Measurements from ENCODE around the gene S100G. TPM values are rescaled to one million over a fixed set of nuclear protein-coding genes. Genes with fewer than 3 reads are reported as not detected.

Gene S100G, protein sequence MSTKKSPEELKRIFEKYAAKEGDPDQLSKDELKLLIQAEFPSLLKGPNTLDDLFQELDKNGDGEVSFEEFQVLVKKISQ
- total RNA-seq = not detected in 2 replicates

DNA sequence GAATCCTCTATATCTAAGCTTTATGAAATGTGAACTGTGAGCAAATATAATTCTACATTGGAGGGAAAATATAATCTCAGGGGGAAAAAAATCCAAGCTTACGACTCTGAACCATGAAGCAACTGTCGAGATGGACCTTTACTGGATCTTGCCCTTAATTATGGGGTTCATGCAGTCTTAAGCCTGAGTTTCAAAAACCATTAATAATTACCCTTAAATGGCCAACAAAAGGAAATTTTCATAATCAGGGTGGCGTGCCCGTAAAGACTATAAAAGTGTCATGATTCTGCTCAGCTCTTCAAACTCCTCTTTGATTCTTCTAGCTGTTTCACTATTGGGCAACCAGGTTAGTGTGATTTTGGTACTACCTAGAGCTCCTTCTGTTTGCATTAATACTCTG lies at the start of gene S100G:
Gene S100G, plus strand, starts transcription at position 301 of the 400 bp plus-strand sequence. CDS start 849 bp downstream, outside the sequence.

Other genes with a start within 250 kb of the S100G start
- 13.9 and 18.3 TPM in 2 replicates for gene CTPS2, start 62.5 kb downstream of the S100G start, total RNA-seq
- 28.0 and 44.4 TPM in 2 replicates for gene SYAP1, start 69.5 kb downstream of the S100G start, total RNA-seq
- 4.5 and 7.6 TPM in 2 replicates for gene TXLNG, start 136.3 kb downstream of the S100G start, total RNA-seq
- 113 and 121 TPM in 2 replicates for gene RBBP7, start 220.2 kb downstream of the S100G start, total RNA-seq